GM18907 (cell line): ENCODE results near the gene SMPD1.
A peak's percentile ranks its signal among the peaks of the same experiment; 100 is the strongest.
"Not testable (repeated sequence)": the region's sequence is repeated elsewhere in the genome, so short reads cannot be mapped to it uniquely, and the experiment has no call there.

ENCODE experiments used
- ATAC-seq: cut with Tn5 transposase; IDR thresholded peaks from one replicate; pipeline ENCODE4 v1.9.1; 2021; ENCODE audit warnings: mild to moderate bottlenecking, moderate library complexity; ENCODE audit not compliant: unreplicated experiment

The SMPD1 gene

GRCh38 chr11:6387811-6388599 is 2.3 kb upstream of the SMPD1 start:
- ATAC-seq: no peak

DNA sequence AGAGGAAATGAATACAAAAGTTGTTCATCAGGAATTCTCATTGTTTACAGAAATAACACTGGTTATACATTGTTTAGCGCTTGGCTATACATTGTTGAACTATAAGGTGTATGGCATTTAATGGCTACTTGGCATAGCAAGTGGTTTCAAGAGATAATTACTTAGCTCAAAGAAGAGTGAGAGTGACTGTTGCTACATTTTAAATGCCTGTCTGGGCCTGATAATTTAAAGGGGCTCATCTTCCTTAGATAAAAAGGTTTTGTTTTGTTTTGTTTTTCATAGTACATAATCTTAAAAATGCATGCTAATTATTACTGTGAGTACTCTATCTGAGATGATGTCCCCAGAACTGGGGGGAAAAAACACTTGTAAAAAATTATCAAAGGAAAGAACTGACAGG is 1.5 kb upstream of the SMPD1 start:
- ATAC-seq: no peak

DNA sequence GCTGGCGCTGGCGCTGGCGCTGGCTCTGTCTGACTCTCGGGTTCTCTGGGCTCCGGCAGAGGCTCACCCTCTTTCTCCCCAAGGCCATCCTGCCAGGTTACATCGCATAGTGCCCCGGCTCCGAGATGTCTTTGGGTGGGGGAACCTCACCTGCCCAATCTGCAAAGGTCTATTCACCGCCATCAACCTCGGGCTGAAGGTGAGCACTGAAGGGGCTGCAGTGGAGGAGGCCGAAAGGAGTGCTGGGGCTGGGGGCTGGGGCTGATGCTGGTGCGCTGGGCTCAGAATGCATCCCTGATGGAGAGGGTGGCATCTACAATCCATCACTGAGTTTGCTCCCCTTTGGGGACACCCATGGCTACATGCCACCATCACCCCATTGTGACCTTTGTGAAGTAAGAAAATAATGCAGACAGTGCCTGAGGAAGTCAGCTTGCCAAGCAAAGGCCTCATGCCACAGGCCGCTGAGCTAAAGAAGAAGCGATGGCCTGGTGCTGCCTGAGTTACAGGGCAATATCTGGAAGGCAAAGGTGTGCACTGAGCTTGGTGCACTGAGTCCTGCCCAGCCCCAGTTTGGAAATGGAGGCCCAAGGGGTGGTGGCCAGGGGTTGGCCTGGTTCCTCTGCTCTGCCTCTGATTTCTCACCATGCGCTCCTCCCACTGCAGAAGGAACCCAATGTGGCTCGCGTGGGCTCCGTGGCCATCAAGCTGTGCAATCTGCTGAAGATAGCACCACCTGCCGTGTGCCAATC is 620 bp downstream of the SMPD1 start:
- ATAC-seq: no peak

GRCh38 chr11:6391537-6392134 is 1.4 kb downstream of the SMPD1 start:
- ATAC-seq: no peak

- ATAC-seq: not testable (repeated sequence)
Observed at GRCh38 chr11:6392251-6392650, 2.0 kb downstream of the SMPD1 start.

DNA sequence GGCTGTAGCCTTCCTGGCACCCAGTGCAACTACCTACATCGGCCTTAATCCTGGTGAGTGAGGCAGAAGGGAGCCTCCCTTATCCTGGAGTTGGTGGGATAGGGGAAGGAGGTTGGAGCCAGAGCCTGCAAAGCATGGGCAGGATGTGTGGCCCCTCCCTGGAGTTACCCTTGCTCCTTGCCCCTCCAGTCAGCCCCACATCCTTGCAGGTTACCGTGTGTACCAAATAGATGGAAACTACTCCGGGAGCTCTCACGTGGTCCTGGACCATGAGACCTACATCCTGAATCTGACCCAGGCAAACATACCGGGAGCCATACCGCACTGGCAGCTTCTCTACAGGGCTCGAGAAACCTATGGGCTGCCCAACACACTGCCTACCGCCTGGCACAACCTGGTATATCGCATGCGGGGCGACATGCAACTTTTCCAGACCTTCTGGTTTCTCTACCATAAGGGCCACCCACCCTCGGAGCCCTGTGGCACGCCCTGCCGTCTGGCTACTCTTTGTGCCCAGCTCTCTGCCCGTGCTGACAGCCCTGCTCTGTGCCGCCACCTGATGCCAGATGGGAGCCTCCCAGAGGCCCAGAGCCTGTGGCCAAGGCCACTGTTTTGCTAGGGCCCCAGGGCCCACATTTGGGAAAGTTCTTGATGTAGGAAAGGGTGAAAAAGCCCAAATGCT is 3.9 kb downstream of the SMPD1 start:
- ATAC-seq: no peak

DNA sequence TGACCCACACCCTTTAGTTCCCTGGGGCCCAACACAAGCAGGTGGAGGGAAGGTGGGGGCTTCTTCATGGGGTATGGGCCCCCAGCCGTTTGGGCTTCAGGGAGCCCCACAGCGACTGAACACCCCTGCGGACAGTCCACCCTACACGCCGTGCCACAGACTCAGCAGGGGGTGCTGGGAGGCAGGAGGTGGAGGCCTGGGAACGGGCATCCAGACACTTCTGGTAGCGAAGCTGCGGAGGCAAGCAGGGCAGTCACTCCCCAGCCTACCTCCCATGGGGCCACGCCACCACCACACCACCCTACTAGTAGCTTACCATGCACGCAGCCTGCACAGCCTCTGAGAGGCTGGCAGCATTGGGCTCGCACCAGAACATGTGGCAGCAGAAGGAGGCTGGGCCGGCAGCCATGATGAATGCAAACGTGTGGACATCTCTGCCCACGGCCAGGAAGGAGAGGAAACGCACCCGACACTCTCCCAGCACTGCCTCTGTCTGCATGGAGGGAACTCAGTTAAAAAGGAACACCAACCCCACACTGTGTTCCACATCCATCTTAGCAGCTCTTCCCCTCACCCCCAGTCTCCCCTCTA is 5.3 kb downstream of the SMPD1 start:
- ATAC-seq: no peak

GRCh38 chr11:6397156-6397555 is 6.9 kb downstream of the SMPD1 start:
- ATAC-seq: no peak

DNA sequence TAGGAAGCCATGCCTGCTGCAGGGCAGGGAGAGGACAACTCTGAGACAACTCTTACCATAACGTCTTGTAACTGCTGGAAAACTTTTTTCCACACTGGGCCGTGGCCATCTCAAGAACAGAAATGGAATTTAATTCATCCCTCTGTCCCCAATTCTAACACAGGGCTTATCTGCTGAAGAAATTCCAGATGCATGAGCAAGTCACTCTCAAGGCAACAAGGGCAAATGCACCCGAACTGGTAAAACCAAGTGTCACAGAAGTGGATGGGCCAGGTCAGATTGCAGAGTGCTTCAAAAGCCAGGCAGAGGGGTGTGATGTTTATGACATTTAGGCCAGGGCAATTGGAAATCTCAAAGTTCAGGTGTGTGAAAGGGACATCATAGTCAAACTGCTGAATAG is 7.4 kb downstream of the SMPD1 start:
- no peak for ATAC-seq

DNA sequence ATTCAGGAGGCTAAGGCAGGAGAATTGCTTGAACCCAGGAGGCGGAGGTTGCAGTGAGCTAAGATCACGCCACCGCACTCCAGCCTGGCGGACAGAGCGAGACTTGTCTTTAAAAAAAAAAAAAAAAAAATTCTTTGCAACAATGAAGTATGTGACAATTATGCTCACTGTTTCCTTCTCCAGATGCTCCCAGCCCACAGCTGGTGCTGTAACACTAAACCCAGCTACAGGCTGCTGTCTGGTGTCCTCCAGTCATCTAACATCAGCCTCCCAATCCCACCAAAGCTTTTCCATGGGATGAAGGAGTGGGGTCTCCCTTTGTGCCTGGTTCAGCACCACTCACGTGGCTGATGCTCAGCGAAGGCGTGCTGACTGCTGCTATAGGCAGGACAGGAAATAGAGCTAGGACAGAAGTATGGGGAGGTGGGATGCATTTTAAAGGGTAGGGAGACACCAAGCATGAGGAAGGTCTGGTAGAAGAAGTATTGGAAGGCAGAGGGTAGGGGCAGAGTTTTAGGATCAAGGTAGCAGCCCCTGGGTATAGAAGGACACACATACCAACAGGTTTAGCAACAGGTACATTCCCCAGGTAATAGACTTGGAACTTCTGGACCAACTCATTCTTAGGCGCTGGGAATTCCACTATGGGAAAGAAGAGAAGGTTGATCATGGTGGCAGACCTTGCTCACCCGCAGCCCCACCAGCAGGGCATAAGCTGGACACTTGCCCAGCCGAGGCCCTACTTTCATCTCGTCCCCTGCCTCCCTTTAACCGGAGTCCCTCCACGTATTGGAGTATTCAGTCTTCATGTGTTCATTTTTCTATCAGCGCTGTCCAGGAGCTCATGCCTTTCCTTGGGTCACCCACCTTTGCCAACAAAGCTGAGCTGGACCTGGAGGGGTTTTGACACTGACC is 10.4 kb downstream of the SMPD1 start:
- ATAC-seq: no peak

DNA sequence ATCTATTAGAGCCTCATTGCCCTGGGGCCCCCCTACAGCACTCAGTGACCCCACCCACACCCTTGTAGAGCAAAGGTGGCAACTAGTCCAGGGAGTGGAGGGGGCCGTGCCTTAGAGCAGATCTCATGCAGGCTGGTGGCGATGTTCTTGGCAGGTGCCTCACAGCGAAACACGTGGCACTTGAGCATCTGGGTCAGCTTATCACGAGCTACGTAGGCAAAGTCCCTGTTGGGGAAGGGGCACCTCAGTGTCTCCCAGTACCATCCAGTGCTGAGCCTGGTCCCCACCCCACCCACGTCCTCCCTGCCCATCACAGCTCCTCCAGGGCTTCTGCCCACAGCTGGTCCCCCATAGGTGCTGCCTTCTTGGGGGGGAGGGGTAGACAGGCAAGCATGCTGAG is 11.2 kb downstream of the SMPD1 start:
- no peak for ATAC-seq

GRCh38 chr11:6402061-6402470 is 11.8 kb downstream of the SMPD1 start:
- peak; percentile 42 for ATAC-seq

GRCh38 chr11:6402561-6402981 is 12.3 kb downstream of the SMPD1 start:
- ATAC-seq: peak; percentile 96

DNA sequence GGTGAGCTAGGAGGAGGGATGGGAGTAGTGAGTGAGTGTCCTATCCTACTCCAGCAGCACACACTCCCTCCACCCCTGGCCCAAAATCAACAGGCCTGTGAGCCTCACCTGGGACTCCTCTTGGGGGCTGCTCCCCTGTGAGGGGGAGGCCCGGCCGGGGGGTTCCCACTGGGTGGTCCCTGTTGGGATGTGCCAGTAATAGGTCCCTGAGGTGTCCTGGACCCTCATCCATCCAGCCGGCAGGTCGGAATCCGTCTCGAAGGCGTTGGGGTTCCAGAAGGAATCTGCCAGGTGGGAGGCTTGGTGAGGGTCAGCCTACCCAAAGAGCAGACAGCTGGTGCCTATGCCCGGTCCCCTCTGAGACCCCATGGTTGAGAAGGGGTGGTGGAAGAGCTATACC is 13.3 kb downstream of the SMPD1 start:
- ATAC-seq: no peak

- no peak for ATAC-seq
Observed at GRCh38 chr11:6404342-6405051, 14.2 kb downstream of the SMPD1 start.

- ATAC-seq: no peak
Observed at GRCh38 chr11:6405052-6405667, 14.9 kb downstream of the SMPD1 start.

DNA sequence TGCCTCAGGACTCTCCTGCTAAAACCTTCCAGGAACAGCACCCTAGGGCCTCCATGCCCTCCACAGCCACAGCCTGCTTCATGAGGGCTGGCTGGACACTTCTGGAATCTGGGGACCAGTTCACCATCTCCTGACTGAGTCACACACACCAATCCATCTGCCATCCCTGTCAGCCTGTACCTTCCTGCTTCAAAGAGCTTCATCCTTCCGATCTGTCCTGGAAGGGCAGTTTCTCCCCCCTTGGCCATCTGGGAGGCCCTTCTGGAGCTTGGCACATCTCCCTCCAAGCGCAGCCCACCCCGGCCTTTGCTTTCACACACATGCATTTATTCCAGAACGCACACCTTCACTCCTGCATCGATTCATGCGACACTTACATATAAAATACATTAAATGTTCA is 15.6 kb downstream of the SMPD1 start:
- ATAC-seq: no peak

GRCh38 chr11:6406370-6406769 is 16.1 kb downstream of the SMPD1 start:
- ATAC-seq: no peak
